ENCODE measurements around the gene GPC5.
"Not testable (repeated sequence)": the region's sequence is repeated elsewhere in the genome, so short reads cannot be mapped to it uniquely, and the experiment has no call there.

GPC5 gene

GRCh38 chr13:92682832-92683517 is 1284.6 kb downstream of the GPC5 start:
- TF ChIP-seq FOXK2 (IDR thresholded peaks at IDR 0.05) (no peak), ZNF384 (IDR thresholded peaks at IDR 0.05) (no peak), FOXM1 (IDR thresholded peaks at IDR 0.05; ENCODE audit: borderline replicate concordance) (no peak), L3MBTL2 (conservative IDR thresholded peaks at IDR 0.05) (no peak), HDGF (IDR thresholded peaks at IDR 0.05; ENCODE audit: borderline replicate concordance) (no peak), BHLHE40 (IDR thresholded peaks at IDR 0.05; ENCODE audit: borderline replicate concordance) (no peak), LEF1 (IDR thresholded peaks at IDR 0.05; ENCODE audit: borderline replicate concordance) (no peak)
- CTCF ChIA-PET: no interaction called here
- no peak for DNase-seq (ENCODE audit: extremely low spot score)
- POLR2A ChIA-PET: no interaction called here

GRCh38 chr13:92694047-92694446 is 1295.6 kb downstream of the GPC5 start:
- ChIA-PET POLR2A (no interaction called here), CTCF (no interaction called here)
- TF ChIP-seq ARNT (IDR thresholded peaks at IDR 0.05): no peak
- no peak for TF ChIP-seq FOXM1 (IDR thresholded peaks at IDR 0.05; ENCODE audit: borderline replicate concordance)
- no peak for TF ChIP-seq NFRKB (IDR thresholded peaks at IDR 0.05)
- no peak for TF ChIP-seq PKNOX1 (IDR thresholded peaks at IDR 0.05)
- no peak for TF ChIP-seq FOXK2 (IDR thresholded peaks at IDR 0.05)
- TF ChIP-seq LEF1 (IDR thresholded peaks at IDR 0.05; ENCODE audit: borderline replicate concordance): no peak
- no peak for TF ChIP-seq BHLHE40 (IDR thresholded peaks at IDR 0.05; ENCODE audit: borderline replicate concordance)
- TF ChIP-seq SUZ12 (IDR thresholded peaks at IDR 0.05): no peak
- no peak for TF ChIP-seq TARDBP (IDR thresholded peaks at IDR 0.05)
- no peak for TF ChIP-seq L3MBTL2 (conservative IDR thresholded peaks at IDR 0.05)
- no peak for TF ChIP-seq FOXA1 (IDR thresholded peaks at IDR 0.05)
- no peak for TF ChIP-seq CTBP1 (IDR thresholded peaks at IDR 0.05; ENCODE audit: borderline replicate concordance)
- no peak for TF ChIP-seq ZNF384 (IDR thresholded peaks at IDR 0.05)
- no peak for TF ChIP-seq ELF4 (IDR thresholded peaks at IDR 0.05)
- TF ChIP-seq HDGF (IDR thresholded peaks at IDR 0.05; ENCODE audit: borderline replicate concordance): no peak
- TF ChIP-seq SP1 (IDR thresholded peaks at IDR 0.05): no peak
- DNase-seq (ENCODE audit: extremely low spot score): no peak

- DNase-seq (ENCODE audit: extremely low spot score); CTCF ChIA-PET; POLR2A ChIA-PET: not testable (repeated sequence)
Measured at GRCh38 chr13:92695827-92696226, 1297.4 kb downstream of the GPC5 start.

GRCh38 chr13:92716749-92717148 is 1318.3 kb downstream of the GPC5 start:
- peak; percentile 40; the same call in 1 of the 2 replicates for TF ChIP-seq PKNOX1 (IDR thresholded peaks at IDR 0.05)
- no peak for TF ChIP-seq BHLHE40 (IDR thresholded peaks at IDR 0.05; ENCODE audit: borderline replicate concordance)
- peak; percentile 55 for DNase-seq (ENCODE audit: extremely low spot score)
- ChIA-PET CTCF (interaction anchor here (0.6 to 0.8 kb wide), 3 partner anchors 10 to 412 kb away, joined by 3 to 4 read pairs (median 3); no protein-coding TSS in a partner anchor), POLR2A (no interaction called here)

GRCh38 chr13:92717857-92718256 is 1319.4 kb downstream of the GPC5 start:
- TF ChIP-seq CTBP1 (IDR thresholded peaks at IDR 0.05; ENCODE audit: borderline replicate concordance) (peak; percentile 78; the same call in 1 of the 2 replicates), FOXA1 (IDR thresholded peaks at IDR 0.05) (0 out of 2 replicates have a peak, but pooled peaks have one; percentile 39), SUZ12 (IDR thresholded peaks at IDR 0.05) (no peak), LEF1 (IDR thresholded peaks at IDR 0.05; ENCODE audit: borderline replicate concordance) (no peak), PKNOX1 (IDR thresholded peaks at IDR 0.05) (peak; percentile 80), ARNT (IDR thresholded peaks at IDR 0.05) (no peak), FOXK2 (IDR thresholded peaks at IDR 0.05) (no peak), TARDBP (IDR thresholded peaks at IDR 0.05) (no peak), NFRKB (IDR thresholded peaks at IDR 0.05) (no peak), HDGF (IDR thresholded peaks at IDR 0.05; ENCODE audit: borderline replicate concordance) (no peak)
- no peak for DNase-seq (ENCODE audit: extremely low spot score)
- ChIA-PET POLR2A (no interaction called here), CTCF (no interaction called here)

- TF ChIP-seq FOXA1 (IDR thresholded peaks at IDR 0.05) (peak; percentile 99), SUZ12 (IDR thresholded peaks at IDR 0.05) (no peak), TARDBP (IDR thresholded peaks at IDR 0.05) (no peak), SP1 (IDR thresholded peaks at IDR 0.05) (no peak), ELF4 (IDR thresholded peaks at IDR 0.05) (no peak), LEF1 (IDR thresholded peaks at IDR 0.05; ENCODE audit: borderline replicate concordance) (peak; percentile 86; the same call in 1 of the 2 replicates), ARNT (IDR thresholded peaks at IDR 0.05) (peak; percentile 94), CTBP1 (IDR thresholded peaks at IDR 0.05; ENCODE audit: borderline replicate concordance) (peak; percentile 97), ZNF384 (IDR thresholded peaks at IDR 0.05) (no peak), FOXM1 (IDR thresholded peaks at IDR 0.05; ENCODE audit: borderline replicate concordance) (peak; percentile 72; the same call in 1 of the 2 replicates), BHLHE40 (IDR thresholded peaks at IDR 0.05; ENCODE audit: borderline replicate concordance) (no peak), FOXK2 (IDR thresholded peaks at IDR 0.05) (peak; percentile 90), L3MBTL2 (conservative IDR thresholded peaks at IDR 0.05) (no peak), NFRKB (IDR thresholded peaks at IDR 0.05) (no peak), HDGF (IDR thresholded peaks at IDR 0.05; ENCODE audit: borderline replicate concordance) (no peak), PKNOX1 (IDR thresholded peaks at IDR 0.05) (peak; percentile 85; the same call in 1 of the 2 replicates)
- ChIA-PET POLR2A (interaction anchor here (1.5 kb wide), 1 partner anchor 1876 kb away, joined by 3 read pairs; the partner anchor contains the start of gene TGDS), CTCF (no interaction called here)
- peak; percentile 79 for DNase-seq (ENCODE audit: extremely low spot score)
Measured at GRCh38 chr13:92719868-92720267, 1321.4 kb downstream of the GPC5 start.

Data from HEK293T (cell line).